OCI-LY7 (cell line): ENCODE results near the gene MARK3. TPM values are rescaled to one million over a fixed set of nuclear protein-coding genes. Genes with fewer than 3 reads are reported as not detected.

Experiments
- BruUV-seq: library from RNA; stranded (reverse); fragments of 400-500 nt; replicated peaks from 2 replicates; lab custom pipeline; 2021; lab: Mats Ljungman, UMichigan
- CTCF ChIA-PET: fragments of 300-600 bp; sonication (Branson Sonifier 250); formaldehyde crosslinking; loops from one replicate; lab custom pipeline; 2022; ENCODE audit warnings: antibody characterized with exemption; ENCODE audit not compliant: unreplicated experiment; lab: Charles Lee
- POLR2A ChIA-PET: fragments of 300-600 bp; sonication (Branson Sonifier 250); formaldehyde crosslinking; loops from one replicate; lab custom pipeline; 2022; ENCODE audit warnings: antibody characterized with exemption; lab: Charles Lee
- DNase-seq: peaks from one replicate; pipeline ENCODE4 v3.0.0-alpha.2; 2015; ENCODE audit warnings: low spot score
- H2AFZ ChIP-seq: fragments of 200-600 bp; sonication (generic), shearing (Covaris generic); 2 replicates; pipeline ENCODE4 v1.6.1; 2014; ENCODE audit warnings: mild to moderate bottlenecking, antibody characterized with exemption, low read length, moderate library complexity
- H3K27ac ChIP-seq: fragments of 200-600 bp; sonication (generic); 2 replicates; pipeline ENCODE4 v1.5.1; 2014; ENCODE audit warnings: mixed run types, low read depth, mild to moderate bottlenecking, moderate library complexity, low read length, inconsistent platforms; ENCODE audit not compliant: poor library complexity, severe bottlenecking
- H3K36me3 ChIP-seq: fragments of 200-600 bp; sonication (generic); 2 replicates; pipeline ENCODE4 v1.6.1; 2014; ENCODE audit warnings: mild to moderate bottlenecking, antibody characterized with exemption, low read length, moderate library complexity, mixed read lengths; ENCODE audit not compliant: insufficient read depth
- H3K4me1 ChIP-seq: fragments of 200-600 bp; sonication (generic); 2 replicates; pipeline ENCODE4 v1.5.1; 2014; ENCODE audit warnings: mild to moderate bottlenecking, low read length; ENCODE audit not compliant: insufficient read depth, poor library complexity, severe bottlenecking
- H3K4me2 ChIP-seq: fragments of 200-600 bp; sonication (generic); 2 replicates; pipeline ENCODE4 v1.6.1; 2014; ENCODE audit warnings: mild to moderate bottlenecking, low read length
- H3K4me3 ChIP-seq: fragments of 200-600 bp; sonication (generic); 2 replicates; pipeline ENCODE4 v1.5.1; 2014; ENCODE audit warnings: mild to moderate bottlenecking, low read depth, low read length; ENCODE audit not compliant: poor library complexity, severe bottlenecking
- H3K79me2 ChIP-seq: fragments of 200-600 bp; sonication (generic); 2 replicates; pipeline ENCODE4 v1.6.1; 2016; ENCODE audit warnings: low read depth, mild to moderate bottlenecking, low read length, moderate library complexity, mixed read lengths; ENCODE audit not compliant: insufficient read depth
- H3K9me2 ChIP-seq: fragments of 200-600 bp; sonication (generic); 2 replicates; pipeline ENCODE4 v1.6.1; 2016; ENCODE audit warnings: mild to moderate bottlenecking, low read length, mixed read lengths; ENCODE audit not compliant: insufficient read depth
- H3K9me3 ChIP-seq: fragments of 200-600 bp; sonication (generic); 2 replicates; pipeline ENCODE4 v1.6.1; 2014; ENCODE audit warnings: mild to moderate bottlenecking, mixed run types, low read length, mixed read lengths
- H4K20me1 ChIP-seq: fragments of 200-600 bp; sonication (generic); 2 replicates; pipeline ENCODE4 v1.6.1; 2014; ENCODE audit warnings: mild to moderate bottlenecking, antibody characterized with exemption, low read length, moderate library complexity, mixed read lengths; ENCODE audit not compliant: insufficient read depth
- EZH2phosphoT487 ChIP-seq: fragments of 200-600 bp; sonication (generic); IDR thresholded peaks from 2 replicates; pipeline ENCODE4 v1.6.1; 2018; ENCODE audit warnings: low read depth, borderline replicate concordance, mild to moderate bottlenecking, mixed run types, antibody characterized with exemption, low read length, moderate library complexity, mixed read lengths
- intact Hi-C: fragments of 100-400 bp; cut with micrococcal nuclease; formaldehyde crosslinking; loops from one replicate; pipeline ENCODE4 v1.10.0; 2022; ENCODE audit not compliant: unreplicated experiment
- total RNA-seq, 2 experiments: library from RNA; depleted of rRNA in 1 of 2; stranded (reverse); fragments of >200 nt in 1 of 2; shearing (Covaris generic) in 1 of 2; gene quantifications; 2 replicates each; pipeline ENCODE4 v1.2.3, GENCODE V29; 2014 to 2022
- TF ChIP-seq, protein P1 (sequence below): fragments of 200-600 bp; sonication (generic); conservative IDR thresholded peaks from 2 replicates; pipeline ENCODE4 v1.5.1; 2014; ENCODE audit warnings: mild to moderate bottlenecking, antibody characterized with exemption, low read length, moderate library complexity, mixed read lengths

The MARK3 gene
- total RNA-seq, 2 experiments from 2014 or later = 70.8 to 83.6 TPM

DNA sequence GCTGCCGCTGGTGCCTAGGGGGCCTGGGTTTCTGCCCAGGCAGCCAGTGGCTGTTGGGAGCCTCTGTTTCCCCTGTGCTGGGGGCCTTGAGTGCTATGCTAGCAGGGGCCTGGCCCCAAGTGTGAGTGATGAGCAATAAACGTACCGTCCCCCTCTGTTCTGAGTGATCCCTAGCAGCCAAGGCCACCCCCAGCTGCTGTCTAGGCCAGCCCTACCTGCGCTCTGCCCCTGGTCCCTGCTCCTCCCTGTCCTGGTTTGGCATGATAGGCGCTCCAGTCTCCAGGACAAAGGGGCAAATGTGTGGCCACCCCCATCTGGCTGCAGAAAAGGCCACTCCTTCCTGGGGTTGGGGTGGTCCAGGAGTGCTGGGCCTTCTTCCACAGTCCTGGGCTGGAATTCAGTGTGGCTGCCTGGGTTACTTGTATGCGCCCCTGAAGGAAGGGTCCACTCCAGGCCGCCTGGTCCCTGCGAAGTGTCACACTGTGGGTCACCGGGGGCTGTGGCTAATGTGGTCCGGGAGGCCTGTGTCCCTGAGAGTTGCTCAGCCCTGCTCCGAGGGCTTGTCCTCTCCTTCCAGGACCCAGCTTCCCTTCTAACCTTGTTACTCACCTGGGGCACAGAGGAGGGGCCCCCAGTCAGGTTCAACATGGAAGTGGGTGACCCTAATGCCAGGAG lies 150.8 kb downstream of the MARK3 start:
- DNase-seq = no peak
- Histone ChIP-seq H3K4me3 (no peak overlapping the region), H4K20me1 (no peaks in the 10 kb centered on the region; the same call in 1 of the 2 replicates), H3K4me2 (no peak overlapping the region), H3K36me3 (peaks cover 27% of the 10 kb centered on the region; the same call in 1 of the 2 replicates), H3K9me3 (no peaks in the 10 kb centered on the region), H3K4me1 (no peaks in the 10 kb centered on the region), H3K9me2 (no peaks in the 10 kb centered on the region), H2AFZ (no peak overlapping the region), H3K79me2 (peaks cover 4% of the 10 kb centered on the region; the same call in 1 of the 2 replicates), H3K27ac (no peak overlapping the region)
- ChIA-PET POLR2A (no interaction called here), CTCF (no interaction called here)
- intact Hi-C loops = no loop called here
- TF ChIP-seq, protein P1, sequence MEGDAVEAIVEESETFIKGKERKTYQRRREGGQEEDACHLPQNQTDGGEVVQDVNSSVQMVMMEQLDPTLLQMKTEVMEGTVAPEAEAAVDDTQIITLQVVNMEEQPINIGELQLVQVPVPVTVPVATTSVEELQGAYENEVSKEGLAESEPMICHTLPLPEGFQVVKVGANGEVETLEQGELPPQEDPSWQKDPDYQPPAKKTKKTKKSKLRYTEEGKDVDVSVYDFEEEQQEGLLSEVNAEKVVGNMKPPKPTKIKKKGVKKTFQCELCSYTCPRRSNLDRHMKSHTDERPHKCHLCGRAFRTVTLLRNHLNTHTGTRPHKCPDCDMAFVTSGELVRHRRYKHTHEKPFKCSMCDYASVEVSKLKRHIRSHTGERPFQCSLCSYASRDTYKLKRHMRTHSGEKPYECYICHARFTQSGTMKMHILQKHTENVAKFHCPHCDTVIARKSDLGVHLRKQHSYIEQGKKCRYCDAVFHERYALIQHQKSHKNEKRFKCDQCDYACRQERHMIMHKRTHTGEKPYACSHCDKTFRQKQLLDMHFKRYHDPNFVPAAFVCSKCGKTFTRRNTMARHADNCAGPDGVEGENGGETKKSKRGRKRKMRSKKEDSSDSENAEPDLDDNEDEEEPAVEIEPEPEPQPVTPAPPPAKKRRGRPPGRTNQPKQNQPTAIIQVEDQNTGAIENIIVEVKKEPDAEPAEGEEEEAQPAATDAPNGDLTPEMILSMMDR = no peak
- TF ChIP-seq EZH2phosphoT487 = no peak
- BruUV-seq = no TSS peak

DNA sequence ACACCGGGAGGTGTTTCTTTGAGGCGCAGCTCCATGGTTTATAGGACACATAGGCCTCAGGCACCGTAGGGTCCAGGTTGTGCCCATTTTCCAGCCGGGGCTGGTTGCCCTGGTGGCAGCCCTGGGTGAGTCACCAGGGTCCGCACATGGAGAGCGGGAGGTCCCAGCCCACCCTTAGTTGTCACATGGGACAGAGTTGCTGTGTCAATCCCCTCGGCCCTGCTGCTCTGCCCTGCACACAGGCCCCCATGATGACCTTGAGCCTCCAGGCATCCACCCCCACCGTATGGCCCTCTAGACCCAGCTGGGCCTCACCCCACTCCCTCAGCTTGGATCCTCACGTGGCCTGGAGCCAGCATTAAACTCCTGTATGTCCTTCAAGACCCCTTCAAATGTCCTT lies 151.5 kb downstream of the MARK3 start:
- no peak for DNase-seq
- TF ChIP-seq EZH2phosphoT487 = no peak
- TF ChIP-seq, protein P1 = no peak
- ChIA-PET CTCF (no interaction called here), POLR2A (no interaction called here)
- Histone ChIP-seq H3K9me3 (no peaks in the 10 kb centered on the region), H4K20me1 (no peaks in the 10 kb centered on the region; the same call in 1 of the 2 replicates), H3K36me3 (peaks cover 22% of the 10 kb centered on the region; the same call in 1 of the 2 replicates), H3K4me1 (no peaks in the 10 kb centered on the region), H3K4me3 (no peak overlapping the region), H2AFZ (no peak overlapping the region), H3K79me2 (no peaks in the 10 kb centered on the region), H3K4me2 (no peak overlapping the region), H3K9me2 (no peaks in the 10 kb centered on the region), H3K27ac (no peak overlapping the region)
- intact Hi-C loops = no loop called here
- BruUV-seq = no TSS peak
